Left renal cortex interstitium (tissue), 4 donors: ENCODE measurements around the gene SGPL1. TPM values are rescaled to one million over a fixed set of nuclear protein-coding genes. Genes with fewer than 3 reads are reported as not detected.

Experiments
- DNase-seq, 4 donors: peaks; one replicate each; pipeline ENCODE4 v3.0.0-alpha.2; 2013; ENCODE audit warnings: low read depth in 4 of 4, low spot score in 2 of 4, missing footprints in 1 of 4
- polyA plus RNA-seq, 4 donors: library from polyadenylated mRNA; unstranded; fragments of 120-200 nt; gene quantifications; one replicate each; pipeline ENCODE4 v1.2.1, GENCODE V29; 2013; ENCODE audit not compliant: insufficient read length in 4 of 4

SGPL1 gene
- polyA plus RNA-seq, 4 donors: 57.4 to 69.0 (median 61.8) TPM

- no peak for DNase-seq
Observed at GRCh38 chr10:70809011-70809611, 6.6 kb upstream of the SGPL1 start.

- no peak for DNase-seq
Observed at GRCh38 chr10:70809726-70810125, 6.0 kb upstream of the SGPL1 start.

DNA sequence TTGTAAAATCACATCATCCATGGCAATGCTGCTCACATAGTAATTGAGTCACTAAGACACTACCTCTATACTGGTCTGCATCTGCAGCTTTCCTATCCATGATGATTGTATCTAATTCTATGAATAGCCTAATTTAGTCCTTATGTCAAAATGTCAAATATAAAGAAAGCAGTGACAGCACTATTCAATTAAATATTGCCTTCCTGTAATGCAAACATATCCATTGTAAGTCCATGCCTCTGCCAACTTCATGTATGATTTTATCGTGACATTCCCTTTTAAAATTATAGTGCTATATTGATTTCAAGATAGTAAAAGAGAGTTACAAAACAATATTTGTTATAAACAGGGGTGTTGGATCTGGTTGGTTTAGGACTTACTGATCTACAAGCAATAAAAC, 4.8 kb upstream of the SGPL1 start:
- DNase-seq: no peak

GRCh38 chr10:70811881-70812280, 3.9 kb upstream of the SGPL1 start:
- no peak for DNase-seq

GRCh38 chr10:70812814-70813213, 2.9 kb upstream of the SGPL1 start:
- no peak for DNase-seq

DNA sequence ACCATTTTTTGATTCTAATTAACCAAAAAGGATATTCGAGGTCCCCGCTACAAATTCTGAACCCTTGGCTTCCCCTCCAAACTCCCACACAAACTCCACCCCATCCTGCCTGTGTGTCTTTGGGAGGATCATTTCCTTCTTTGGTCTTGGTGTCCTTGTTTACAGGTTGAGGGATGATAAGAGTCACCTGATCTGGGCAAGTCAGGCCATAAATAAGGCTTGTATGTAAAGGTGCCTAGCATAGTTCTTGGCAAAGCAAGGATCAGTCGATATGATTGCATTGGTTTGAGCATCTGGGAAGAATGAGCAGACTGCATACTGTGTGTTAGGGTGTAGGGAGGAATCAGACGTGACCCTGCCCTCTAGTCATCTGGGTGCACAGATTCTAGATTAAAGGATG, 1.6 kb upstream of the SGPL1 start:
- DNase-seq: no peak

- peak; percentile 48 to 85 (median 82) for DNase-seq
Observed at GRCh38 chr10:70816220-70816894, 609 bp downstream of the SGPL1 start.

GRCh38 chr10:70820976-70821750, 5.4 kb downstream of the SGPL1 start:
- DNase-seq: no peak

- DNase-seq: no peak
Observed at GRCh38 chr10:70822076-70822820, 6.5 kb downstream of the SGPL1 start.

DNA sequence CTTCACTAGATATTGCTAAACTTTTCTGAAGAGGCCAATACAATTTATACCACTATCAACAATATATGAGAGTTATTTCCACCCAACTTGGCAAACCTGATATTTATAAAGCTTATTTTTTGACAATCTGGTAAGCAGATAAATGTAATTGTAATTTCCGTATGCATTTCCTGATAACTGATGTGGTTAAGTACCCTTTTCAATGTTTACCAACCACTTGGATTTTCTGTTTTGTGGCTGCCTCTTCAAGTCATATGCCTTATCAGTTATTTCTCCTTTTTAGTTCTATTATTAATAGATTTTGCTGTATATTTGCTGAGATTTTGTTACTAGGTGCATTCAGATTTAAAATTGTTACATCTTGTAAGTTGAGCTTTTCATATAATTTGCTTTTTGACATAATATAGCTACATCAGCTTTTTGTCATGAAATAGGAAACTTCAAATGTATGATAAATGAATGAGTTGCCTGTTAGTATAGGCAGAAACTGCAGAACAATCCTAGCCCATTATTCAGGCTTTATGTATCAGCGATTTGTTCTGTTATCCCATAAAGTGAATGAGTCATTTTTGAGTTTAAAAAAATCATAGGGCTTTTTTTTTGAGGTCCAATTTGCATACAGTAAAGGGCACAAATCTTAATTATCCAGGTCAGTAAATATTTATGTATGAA, 11.5 kb downstream of the SGPL1 start:
- no peak for DNase-seq

- no peak for DNase-seq
Observed at GRCh38 chr10:70828923-70829322, 13.2 kb downstream of the SGPL1 start.

DNA sequence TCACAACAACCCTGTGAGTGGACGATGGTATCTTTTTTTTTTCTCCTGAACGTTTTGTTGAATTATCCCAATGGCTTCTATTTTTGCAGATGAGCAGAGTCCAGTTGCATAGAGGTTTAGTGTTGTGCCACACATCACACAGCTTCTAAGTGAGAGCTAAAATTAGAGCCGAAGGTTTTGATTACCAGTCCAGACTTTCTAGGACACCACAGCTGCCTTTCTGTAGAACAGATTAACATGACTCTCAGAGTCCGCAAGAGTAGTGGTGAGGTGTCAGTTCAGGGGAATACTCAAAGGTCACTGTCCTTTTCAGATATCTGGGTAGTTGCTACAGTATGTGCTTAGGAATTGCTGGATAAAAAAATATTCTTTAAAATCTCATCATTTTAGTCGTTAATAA, 13.8 kb downstream of the SGPL1 start:
- no peak for DNase-seq

GRCh38 chr10:70830164-70830563, 14.4 kb downstream of the SGPL1 start:
- DNase-seq: no peak

GRCh38 chr10:70832221-70832620, 16.5 kb downstream of the SGPL1 start:
- DNase-seq: no peak

DNA sequence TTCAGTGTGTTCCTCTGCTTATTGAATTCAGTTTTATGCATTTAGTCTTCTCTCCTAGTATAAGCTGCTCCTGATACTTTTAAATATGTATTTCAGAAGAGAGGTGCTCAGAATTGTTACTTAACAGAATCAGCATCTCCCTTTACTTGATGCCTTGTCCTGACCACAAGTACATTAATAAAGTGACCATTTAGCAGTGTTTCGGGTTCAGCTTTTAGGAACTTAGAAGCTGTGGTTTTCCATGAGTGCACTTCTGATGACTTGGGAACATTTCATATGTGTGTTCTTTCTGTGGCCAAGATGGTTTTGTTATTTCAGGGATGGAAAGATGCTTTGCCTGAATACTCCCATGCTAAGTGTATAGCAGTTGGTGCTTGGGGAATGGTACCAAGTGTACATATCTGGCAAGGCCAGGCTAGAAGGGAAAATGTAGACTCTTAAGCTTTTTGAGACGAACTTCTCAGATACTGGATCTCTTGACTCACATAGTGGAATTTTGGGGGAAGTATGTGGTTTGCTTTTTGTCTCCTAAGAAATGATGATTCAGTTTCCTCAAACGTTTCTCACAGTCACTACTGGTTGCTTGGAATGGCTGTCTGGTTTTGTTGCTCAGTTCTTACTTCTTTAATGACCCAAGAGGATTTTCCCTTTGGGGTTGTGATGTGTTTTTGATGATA, 17.2 kb downstream of the SGPL1 start:
- no peak for DNase-seq

DNA sequence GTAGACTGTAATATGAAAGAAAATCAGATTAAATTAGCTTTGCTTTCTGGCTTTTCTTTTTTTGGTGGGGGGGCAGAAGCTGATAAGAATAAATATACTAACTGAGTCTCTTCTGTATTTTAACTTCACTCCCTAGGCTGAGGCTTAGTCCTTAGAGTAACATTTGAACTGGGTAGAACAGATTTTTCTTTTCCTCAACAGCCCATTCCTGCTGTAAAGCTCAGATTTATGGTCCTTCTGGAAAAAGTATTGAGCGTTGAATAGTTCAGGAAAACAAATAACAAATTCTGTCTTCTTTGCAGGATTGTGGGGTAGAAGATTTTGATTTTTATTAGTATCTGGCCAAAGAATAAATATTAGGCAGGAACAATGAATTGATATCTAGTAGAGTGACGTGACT, 17.9 kb downstream of the SGPL1 start:
- no peak for DNase-seq

DNA sequence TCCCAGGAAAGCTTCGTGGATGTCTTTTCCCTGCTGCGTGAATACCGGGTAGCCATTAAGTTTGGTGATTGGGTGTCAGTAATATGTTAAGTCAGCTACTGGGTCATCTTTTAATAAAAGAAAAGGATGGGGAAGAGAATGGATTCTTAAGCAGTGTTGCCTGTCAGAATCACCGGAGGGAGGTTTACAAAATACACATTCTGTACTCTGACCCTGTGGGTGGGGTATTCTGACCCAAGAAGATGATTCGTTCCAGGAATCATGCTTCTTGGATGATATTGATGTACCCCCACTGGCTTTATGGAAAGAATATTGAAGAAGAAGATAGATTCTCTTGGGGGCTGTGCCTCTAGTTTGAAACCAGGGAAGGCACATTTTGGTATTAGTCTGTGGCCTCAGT, 18.3 kb downstream of the SGPL1 start:
- DNase-seq: no peak

- DNase-seq: no peak
Observed at GRCh38 chr10:70834441-70835151, 18.8 kb downstream of the SGPL1 start.

- DNase-seq: no peak
Observed at GRCh38 chr10:70836319-70836718, 20.6 kb downstream of the SGPL1 start.
